Nephron progenitor cell (in vitro differentiated cells): ENCODE data around the gene SKAP2.

Source experiments
- DNase-seq: peaks from one replicate; pipeline ENCODE4 v3.0.0; 2021
- H3K27ac Mint-ChIP-seq: 2 replicates; pipeline ENCODE4 v1.8.0; 2021; ENCODE audit warnings: mild to moderate bottlenecking, moderate library complexity, mixed read lengths
- H3K27me3 Mint-ChIP-seq: 2 replicates; pipeline ENCODE4 v1.8.0; 2021; ENCODE audit warnings: mild to moderate bottlenecking, low read depth, mixed read lengths; ENCODE audit not compliant: poor library complexity
- H3K36me3 Mint-ChIP-seq: 2 replicates; pipeline ENCODE4 v1.8.0; 2021; ENCODE audit warnings: low read depth, mixed read lengths
- H3K4me1 Mint-ChIP-seq: 2 replicates; pipeline ENCODE4 v1.8.0; 2021; ENCODE audit warnings: mixed read lengths
- H3K4me3 Mint-ChIP-seq: 2 replicates; pipeline ENCODE4 v1.8.0; 2021; ENCODE audit warnings: mild to moderate bottlenecking, moderate library complexity, mixed read lengths
- H3K9me3 Mint-ChIP-seq: 2 replicates; pipeline ENCODE4 v1.8.0; 2021; ENCODE audit warnings: mild to moderate bottlenecking, moderate library complexity, mixed read lengths
- CTCF ChIP-seq: fragments of 200-600 bp; sonication (generic); IDR thresholded peaks from 2 replicates; pipeline ENCODE4 v1.5.0; 2021; ENCODE audit warnings: antibody characterized with exemption

The SKAP2 gene

GRCh38 chr7:26663874-26664273 is 200.5 kb downstream of the SKAP2 start:
- Mint-ChIP-seq H3K9me3 (no peaks in the 10 kb centered on the region), H3K4me3 (no peak overlapping the region), H3K36me3 (no peaks in the 10 kb centered on the region), H3K4me1 (peaks cover 69% of the 10 kb centered on the region), H3K27me3 (no peaks in the 10 kb centered on the region), H3K27ac (no peak overlapping the region)
- no peak for TF ChIP-seq CTCF
- DNase-seq: no peak

GRCh38 chr7:26662646-26663045 is 201.7 kb downstream of the SKAP2 start:
- Mint-ChIP-seq H3K36me3 (no peaks in the 10 kb centered on the region), H3K4me1 (peaks cover 73% of the 10 kb centered on the region), H3K27ac (no peak overlapping the region), H3K4me3 (no peak overlapping the region), H3K27me3 (no peaks in the 10 kb centered on the region), H3K9me3 (no peaks in the 10 kb centered on the region)
- no peak for TF ChIP-seq CTCF
- no peak for DNase-seq

- H3K27me3 Mint-ChIP-seq: no peaks in the 10 kb centered on the region
- DNase-seq: no peak
- H3K27ac Mint-ChIP-seq: no peak overlapping the region
- peaks cover 77% of the 10 kb centered on the region for H3K4me1 Mint-ChIP-seq
- H3K9me3 Mint-ChIP-seq: no peaks in the 10 kb centered on the region
- TF ChIP-seq CTCF: no peak
- H3K4me3 Mint-ChIP-seq: peak overlapping the region; percentile 26
- H3K36me3 Mint-ChIP-seq: no peaks in the 10 kb centered on the region
Measured at GRCh38 chr7:26659121-26659520, 205.3 kb downstream of the SKAP2 start.

GRCh38 chr7:26658389-26659084 is 205.9 kb downstream of the SKAP2 start:
- H3K4me1 Mint-ChIP-seq: peaks cover 83% of the 10 kb centered on the region
- H3K36me3 Mint-ChIP-seq: no peaks in the 10 kb centered on the region
- no peaks in the 10 kb centered on the region for H3K9me3 Mint-ChIP-seq
- peak overlapping the region; percentile 26 for H3K4me3 Mint-ChIP-seq
- no peak for TF ChIP-seq CTCF
- no peaks in the 10 kb centered on the region for H3K27me3 Mint-ChIP-seq
- no peak for DNase-seq
- peak overlapping the region; percentile 49 for H3K27ac Mint-ChIP-seq

GRCh38 chr7:26657686-26658388 is 206.6 kb downstream of the SKAP2 start:
- Mint-ChIP-seq H3K9me3 (no peaks in the 10 kb centered on the region), H3K4me3 (peak overlapping the region; percentile 5), H3K27me3 (no peaks in the 10 kb centered on the region), H3K4me1 (peaks cover 86% of the 10 kb centered on the region), H3K27ac (peak overlapping the region; percentile 49), H3K36me3 (no peaks in the 10 kb centered on the region)
- DNase-seq: no peak
- TF ChIP-seq CTCF: no peak
